K562 (cell line): ENCODE results near the gene PCDH8. TPM values are rescaled to one million over a fixed set of nuclear protein-coding genes. Genes with fewer than 3 reads are reported as not detected.

ENCODE experiments used
- ATAC-seq: fragments of 200-7000 bp; cut with Tn5 transposase; 3 replicates; pipeline ENCODE4 v1.9.1; 2020; ENCODE audit warnings: moderate library complexity
- BruUV-seq: library from RNA; stranded (reverse); fragments of 400-500 nt; replicated peaks from 2 replicates; lab custom pipeline; 2021; lab: Mats Ljungman, UMichigan
- CTCF ChIA-PET: fragments of 300-600 bp; formaldehyde crosslinking; extraction: SDS; loops from one replicate; lab custom pipeline; 2021; ENCODE audit warnings: low intra/inter-chr PET ratio; lab: Yijun Ruan, JAX
- POLR2A ChIA-PET: fragments of 300-600, 350-650 bp; sonication (Branson Sonifier 250); formaldehyde crosslinking; extraction: SDS; loops from one replicate; lab custom pipeline; 2021; ENCODE audit warnings: antibody characterized with exemption, inconsistent platforms; lab: Yijun Ruan, JAX
- DNase-seq, 4 experiments: peaks; one replicate each; pipeline versions ENCODE4 v3.0.0 to v3.0.0-alpha.2; 2011 to 2018; ENCODE audit warnings: low spot score in 3 of 4, mixed read lengths in 3 of 4; ENCODE audit errors: extremely low read depth in 1 of 4
- FAIRE-seq: peaks from 2 replicates; lab custom pipeline; 2011; peaks lifted over from hg19 to GRCh38; lab: Jason Lieb, UNC
- H2AFZ ChIP-seq: 2 replicates; pipeline ENCODE4 v1.6.0; 2011; ENCODE audit warnings: low read depth, low read length, control low read depth, inconsistent platforms
- H3K27ac ChIP-seq: fragments of 200-600 bp; 3 replicates; pipeline ENCODE4 v1.8.0; 2011; ENCODE audit warnings: low read depth, mild to moderate bottlenecking, control low read depth, inconsistent platforms, low read length, moderate library complexity, mixed read lengths; ENCODE audit errors: extremely low read depth
- H3K27me3 ChIP-seq, 2 experiments: fragments of 300-600 bp in 1 of 2; 2 replicates in 1 of 2; 3 replicates in 1 of 2; pipeline versions ENCODE4 v1.6.0 to v1.8.0; 2011; ENCODE audit warnings: inconsistent platforms in 2 of 2, low read length in 2 of 2, mild to moderate bottlenecking in 1 of 2, mixed read lengths in 1 of 2, moderate library complexity in 1 of 2; ENCODE audit not compliant: control insufficient read depth in 2 of 2, insufficient read depth in 2 of 2
- H3K36me3 ChIP-seq: fragments of 300-600 bp; 3 replicates; pipeline ENCODE4 v1.8.0; 2011; ENCODE audit warnings: mild to moderate bottlenecking, low read length, inconsistent platforms; ENCODE audit not compliant: control insufficient read depth, insufficient read depth
- H3K4me1 ChIP-seq, 2 experiments: fragments of 200-600 bp in 1 of 2; replicated peaks in 1 of 2; 2 replicates in 1 of 2; 3 replicates in 1 of 2; pipeline versions ENCODE4 v1.5.1 to v1.8.0; 2011; ENCODE audit warnings: inconsistent platforms in 2 of 2, low read length in 2 of 2, mild to moderate bottlenecking in 1 of 2, mixed read lengths in 1 of 2, moderate library complexity in 1 of 2; ENCODE audit not compliant: control insufficient read depth in 2 of 2, insufficient read depth in 2 of 2
- H3K4me2 ChIP-seq: 2 replicates; pipeline ENCODE4 v1.6.1; 2011; ENCODE audit warnings: low read length, control low read depth, inconsistent platforms, mixed read lengths; ENCODE audit not compliant: insufficient read depth
- H3K4me3 ChIP-seq: fragments of 200-600 bp; sonication (generic), shearing (Covaris generic); 2 replicates; pipeline ENCODE4 v1.5.1; 2016; ENCODE audit warnings: control low read depth, inconsistent platforms
- H3K79me2 ChIP-seq: fragments of 200-600 bp; 3 replicates; pipeline ENCODE4 v1.8.0; 2011; ENCODE audit warnings: low read length, inconsistent platforms; ENCODE audit not compliant: control insufficient read depth, insufficient read depth
- H3K9ac ChIP-seq, 2 experiments: 2 replicates each; pipeline versions ENCODE4 v1.6.0 to v1.6.1; 2011; ENCODE audit warnings: low read depth in 2 of 2, low read length in 2 of 2, control low read depth in 1 of 2, inconsistent platforms in 1 of 2, mild to moderate bottlenecking in 1 of 2, mixed read lengths in 1 of 2; ENCODE audit not compliant: insufficient read depth in 1 of 2
- H3K9me1 ChIP-seq: one replicate; pipeline ENCODE4 v1.6.0; 2011; ENCODE audit warnings: inconsistent platforms, mild to moderate bottlenecking, low read length, moderate library complexity; ENCODE audit not compliant: control insufficient read depth, insufficient read depth
- H3K9me3 ChIP-seq: replicated peaks from 2 replicates; pipeline ENCODE4 v1.5.1; 2011; ENCODE audit warnings: low read depth, low read length, inconsistent platforms; ENCODE audit not compliant: control insufficient read depth, insufficient read depth
- H4K20me1 ChIP-seq: replicated peaks from 2 replicates; pipeline ENCODE4 v1.6.1; 2011; ENCODE audit warnings: low read length, inconsistent platforms, mixed read lengths; ENCODE audit not compliant: control insufficient read depth, insufficient read depth
- DLX4 ChIP-seq: fragments of 250-450 bp; sonication (Bioruptor Pico); IDR thresholded peaks from 2 replicates; pipeline ENCODE4 v1.6.1; 2021; ENCODE audit warnings: mild to moderate bottlenecking
- GABPB2 ChIP-seq: fragments of 250-450 bp; sonication (Bioruptor Pico); conservative IDR thresholded peaks from 2 replicates; pipeline ENCODE4 v1.5.1; 2021; ENCODE audit warnings: mild to moderate bottlenecking
- GMEB1 ChIP-seq: fragments of 250-450 bp; sonication (Bioruptor Pico); IDR thresholded peaks from 2 replicates; pipeline ENCODE4 v1.4.0; 2020; ENCODE audit warnings: mild to moderate bottlenecking
- NCOR1 ChIP-seq: fragments of 450-650 bp; IDR thresholded peaks from 2 replicates; pipeline ENCODE4 v1.6.1; 2016; ENCODE audit warnings: mild to moderate bottlenecking, moderate library complexity
- PATZ1 ChIP-seq: fragments of 250-450 bp; sonication (Bioruptor Pico); IDR thresholded peaks from 2 replicates; pipeline ENCODE4 v1.5.0; 2020; ENCODE audit warnings: mild to moderate bottlenecking, borderline replicate concordance
- TFE3 ChIP-seq: fragments of 450-650 bp; formaldehyde crosslinking; IDR thresholded peaks from 2 replicates; pipeline ENCODE4 v1.4.0; 2020; ENCODE audit warnings: mild to moderate bottlenecking, mixed read lengths
- WGBS: fragments of 100-300 bp; shearing (Covaris generic); methylation state at CpG from one replicate; pipeline ENCODE4 v1.1.6; 2016; ENCODE audit warnings: low coverage, mixed read lengths; ENCODE audit not compliant: insufficient coverage; ENCODE audit errors: missing lambda C conversion rate; 5-methylcytosine and 5-hydroxymethylcytosine counted together
- in situ Hi-C: fragments of 300-500 bp; cut with MboI; formaldehyde crosslinking; loops from 4 replicates; pipeline ENCODE4 v1.15.0; 2018; ENCODE audit warnings: inconsistent platforms, mixed read lengths
- intact Hi-C: fragments of 100-400 bp; cut with micrococcal nuclease; formaldehyde crosslinking; loops from 2 replicates; pipeline ENCODE4 v1.14.2; 2022
- polyA plus RNA-seq, 8 experiments: library from polyadenylated mRNA; depleted of rRNA in 4 of 8; stranded (reverse) in 5 of 8; unstranded in 3 of 8; fragments of >200 nt; fragmentation: Nextera tagmentation in 2 of 8; fragmentation: Illumina TruSeq in 1 of 8; extraction: Ambion mirVana in 2 of 8; extraction: Trizol in 1 of 8; gene quantifications; 2 replicates each; pipeline versions ENCODE4 v1.2.1 to v1.2.3, GENCODE V29; 2011 to 2014; ENCODE audit warnings: inconsistent platforms in 1 of 8, missing spikeins in 1 of 8
- total RNA-seq, 7 experiments: library from RNA; depleted of rRNA in 6 of 7; stranded (reverse); fragments of >200 nt in 6 of 7; fragmentation: Illumina TruSeq in 2 of 7; extraction: Trizol in 2 of 7; gene quantifications; 2 replicates each; pipeline versions ENCODE4 v1.2.1 to v1.2.3, GENCODE V29; 2011 to 2021; ENCODE audit warnings: low replicate concordance in 1 of 7

The PCDH8 gene
- total and polyA plus RNA-seq, 9 of the 15 experiments (the other 6 are each of a cell fraction or from before 2014, with no cell fraction given): not detected

GRCh38 chr13:52808842-52809219 is 39.6 kb downstream of the PCDH8 start:
- Histone ChIP-seq H3K9ac (no peak overlapping the region), H3K4me1 (no peaks in the 10 kb centered on the region), H4K20me1 (no peaks in the 10 kb centered on the region), H3K79me2 (no peaks in the 10 kb centered on the region), H3K36me3 (no peaks in the 10 kb centered on the region), H2AFZ (no peak overlapping the region), H3K27ac (no peak overlapping the region)
- DNase-seq: no peak
- ChIA-PET CTCF (interaction anchor here (1.5 kb wide), 1 partner anchor 144 kb away, joined by 12 read pairs; no protein-coding TSS in a partner anchor), POLR2A (interaction anchor here (0.8 kb wide), 1 partner anchor 100 kb away, joined by 3 read pairs; no protein-coding TSS in a partner anchor)
- 0% methylated on average over 1 of the region's 1 CpG for whole genome bisulfite sequencing
- intact Hi-C loops: loop anchor here (1.0 to 2.0 kb wide), 2 partner anchors 144 to 200 kb away; no protein-coding TSS in a partner anchor
- BruUV-seq: no TSS peak
- ATAC-seq: no peak
- TF ChIP-seq TFE3 (CRISPR knock-in tag): peak; percentile 45
- TF ChIP-seq GMEB1 (CRISPR knock-in tag): no peak
- no peak for TF ChIP-seq PATZ1
- no peak for TF ChIP-seq DLX4
- TF ChIP-seq GABPB2 (CRISPR knock-in tag): no peak
- no peak for TF ChIP-seq NCOR1
- TF ChIP-seq, all 486 proteins: peak for 1
- Histone ChIP-seq H3K4me2 (no peak overlapping the region), H3K27me3 (no peaks in the 10 kb centered on the region; a peak in 1 of 5 replicates), H3K9me3 (no peaks in the 10 kb centered on the region), H3K9me1 (no peaks in the 10 kb centered on the region), H3K4me3 (no peak overlapping the region)
- in situ Hi-C loops: loop anchor here (10.0 kb wide), 1 partner anchor 194 kb away; no protein-coding TSS in a partner anchor
- no peak for FAIRE-seq
